GM19023 (cell line): ENCODE measurements around the gene PICK1.

Experiments used
- ATAC-seq: cut with Tn5 transposase; IDR thresholded peaks from one replicate; pipeline ENCODE4 v1.9.1; 2021; ENCODE audit warnings: mild to moderate bottlenecking, moderate library complexity; ENCODE audit not compliant: unreplicated experiment

Gene PICK1

GRCh38 chr22:38086001-38086845 lies 29.0 kb downstream of the PICK1 start:
- ATAC-seq: no peak

GRCh38 chr22:38086942-38087341 lies 29.7 kb downstream of the PICK1 start:
- no peak for ATAC-seq

- no peak for ATAC-seq
Measured at GRCh38 chr22:38087855-38088254, 30.7 kb downstream of the PICK1 start.

- ATAC-seq: no peak
Measured at GRCh38 chr22:38088629-38089473, 31.6 kb downstream of the PICK1 start.

GRCh38 chr22:38089474-38089851 lies 32.3 kb downstream of the PICK1 start:
- ATAC-seq: no peak

- ATAC-seq: no peak
Measured at GRCh38 chr22:38097058-38097457, 39.9 kb downstream of the PICK1 start.

GRCh38 chr22:38097557-38098409 lies 40.6 kb downstream of the PICK1 start:
- ATAC-seq: no peak

- ATAC-seq: no peak
Measured at GRCh38 chr22:38098410-38099249, 41.4 kb downstream of the PICK1 start.

- ATAC-seq: no peak
Measured at GRCh38 chr22:38103641-38104040, 46.4 kb downstream of the PICK1 start.

GRCh38 chr22:38104084-38104483 lies 46.9 kb downstream of the PICK1 start:
- no peak for ATAC-seq

- ATAC-seq: no peak
Measured at GRCh38 chr22:38106814-38107578, 49.8 kb downstream of the PICK1 start.

GRCh38 chr22:38107692-38108515 lies 50.7 kb downstream of the PICK1 start:
- ATAC-seq: no peak

- ATAC-seq: no peak
Measured at GRCh38 chr22:38108561-38109319, 51.5 kb downstream of the PICK1 start.

GRCh38 chr22:38109371-38110001 lies 52.3 kb downstream of the PICK1 start:
- ATAC-seq: no peak

- no peak for ATAC-seq
Measured at GRCh38 chr22:38110008-38110862, 53.0 kb downstream of the PICK1 start, which contains the start of gene BAIAP2L2. BAIAP2L2 (minus strand) TSS chr22:38110684; CDS start chr22:38110525, 159 bp downstream.
